HG03565 (cell line): ENCODE data around the gene C14orf132.

Source experiments
- ATAC-seq: cut with Tn5 transposase; IDR thresholded peaks from one replicate; pipeline ENCODE4 v1.9.1; 2021; ENCODE audit warnings: mild to moderate bottlenecking, moderate library complexity; ENCODE audit not compliant: unreplicated experiment

The C14orf132 gene

GRCh38 chr14:96114002-96114401, 74.8 kb downstream of the C14orf132 start:
- ATAC-seq: no peak

GRCh38 chr14:96117101-96117897, 78.1 kb downstream of the C14orf132 start:
- ATAC-seq: no peak

- no peak for ATAC-seq
These were observed 78.8 kb downstream of the C14orf132 start for GRCh38 chr14:96117960-96118359.

- no peak for ATAC-seq
These were observed 79.2 kb downstream of the C14orf132 start for GRCh38 chr14:96118391-96118790.

- ATAC-seq: peak; percentile 43
These were observed 80.8 kb downstream of the C14orf132 start for GRCh38 chr14:96119947-96120346.

- ATAC-seq: no peak
These were observed 81.2 kb downstream of the C14orf132 start for GRCh38 chr14:96120392-96120791.

GRCh38 chr14:96120941-96121340, 81.8 kb downstream of the C14orf132 start:
- no peak for ATAC-seq

- ATAC-seq: no peak
These were observed 82.7 kb downstream of the C14orf132 start for GRCh38 chr14:96121660-96122395.

GRCh38 chr14:96122496-96122895, 83.3 kb downstream of the C14orf132 start:
- no peak for ATAC-seq

- no peak for ATAC-seq
These were observed 86.4 kb downstream of the C14orf132 start for GRCh38 chr14:96125536-96125935.

- ATAC-seq: peak; percentile 63
These were observed 87.2 kb downstream of the C14orf132 start for GRCh38 chr14:96126339-96126782.

- no peak for ATAC-seq
These were observed 87.7 kb downstream of the C14orf132 start for GRCh38 chr14:96126783-96127271.

- ATAC-seq: no peak
These were observed 90.1 kb downstream of the C14orf132 start for GRCh38 chr14:96129128-96129736.

GRCh38 chr14:96130391-96130790, 91.2 kb downstream of the C14orf132 start:
- no peak for ATAC-seq

- no peak for ATAC-seq
These were observed 91.7 kb downstream of the C14orf132 start for GRCh38 chr14:96130854-96131253.

- no peak for ATAC-seq
These were observed 92.7 kb downstream of the C14orf132 start for GRCh38 chr14:96131836-96132235.

- no peak for ATAC-seq
These were observed 95.3 kb downstream of the C14orf132 start for GRCh38 chr14:96134508-96134907.

- no peak for ATAC-seq
These were observed 96.1 kb downstream of the C14orf132 start for GRCh38 chr14:96135285-96135684.

GRCh38 chr14:96136371-96137005, 97.3 kb downstream of the C14orf132 start:
- no peak for ATAC-seq

- no peak for ATAC-seq
These were observed 99.1 kb downstream of the C14orf132 start for GRCh38 chr14:96138241-96138640.

- ATAC-seq: no peak
These were observed 100.0 kb downstream of the C14orf132 start for GRCh38 chr14:96139169-96139568.
